NOMO-1 treated with dmso at 0.1 percent for 144 hours (cell line): ENCODE measurements around the gene CDKL1.
"Not testable (repeated sequence)": the region's sequence is repeated elsewhere in the genome, so short reads cannot be mapped to it uniquely, and the experiment has no call there.

ENCODE experiments used
- DNase-seq: peaks from one replicate; lab custom pipeline; 2025; ENCODE audit not compliant: unreplicated experiment; lab: John Stamatoyannopoulos, UW

Gene CDKL1

DNA sequence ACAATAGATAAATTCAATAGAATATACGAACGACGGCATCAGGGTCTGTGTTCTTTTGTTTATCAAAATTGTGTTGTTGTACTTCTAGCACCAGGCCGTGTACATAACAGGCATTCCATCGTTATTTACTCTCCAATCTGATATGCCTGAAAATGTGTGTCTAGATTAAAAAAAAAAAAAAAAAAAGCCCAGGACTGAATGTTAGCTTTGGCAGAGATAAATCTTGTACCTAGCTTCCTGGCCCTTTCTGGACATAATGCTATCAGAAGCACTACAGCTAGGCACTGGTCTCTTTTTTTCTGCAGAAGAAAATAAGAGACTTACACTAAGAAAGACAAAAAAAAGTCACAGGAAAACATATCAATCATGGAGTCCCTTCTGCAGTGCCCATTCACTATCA is 37.0 kb downstream of the CDKL1 start:
- no peak for DNase-seq

DNA sequence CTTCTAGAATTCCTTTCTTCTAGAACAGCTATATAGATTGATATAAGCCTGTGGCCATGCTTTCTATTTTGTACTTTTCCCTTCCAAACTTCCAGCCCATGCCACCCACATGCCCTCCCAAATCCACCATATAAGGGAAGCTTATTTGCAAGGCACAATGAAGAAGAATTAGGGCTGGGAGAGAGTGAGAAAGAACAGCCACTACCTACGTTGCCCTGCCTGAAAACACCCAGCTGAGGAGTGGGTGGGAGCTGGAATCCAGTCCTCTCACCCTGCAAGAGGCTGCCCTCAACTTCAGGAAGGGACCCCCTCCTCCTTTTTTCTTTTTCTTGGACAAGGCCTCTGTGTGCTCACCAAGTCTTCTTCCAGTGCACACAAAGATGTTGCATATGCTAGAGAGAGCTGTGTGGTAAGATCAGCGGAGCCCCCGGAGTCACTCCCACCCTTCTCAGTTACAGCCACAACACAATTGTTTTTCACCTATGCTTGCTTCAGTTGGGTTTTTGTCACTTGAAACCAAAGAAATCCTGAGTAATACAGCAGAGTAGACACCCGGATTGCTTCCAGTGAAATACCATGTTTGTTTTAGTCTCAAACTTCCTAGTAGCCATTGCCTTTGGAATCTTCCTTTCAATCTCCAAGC is 38.8 kb downstream of the CDKL1 start:
- no peak for DNase-seq

DNA sequence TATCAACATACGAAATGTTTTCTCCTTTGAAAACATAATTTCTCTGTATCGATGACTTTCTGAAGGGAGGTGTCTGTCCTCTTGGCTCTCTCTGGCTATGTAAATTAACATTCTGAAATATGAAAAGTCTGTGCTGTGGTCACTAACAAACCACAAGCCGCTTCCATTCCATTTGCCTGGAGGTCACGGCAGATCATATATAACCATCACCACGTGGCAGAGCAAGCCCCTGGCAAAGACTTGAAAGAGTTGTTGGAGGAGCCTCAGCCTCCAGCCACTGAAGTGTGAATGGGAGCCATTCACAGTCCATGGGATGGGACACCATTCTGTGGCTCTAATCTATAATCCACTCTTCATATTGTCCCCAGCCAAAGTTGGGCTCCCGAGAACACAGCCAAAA is 39.6 kb downstream of the CDKL1 start:
- DNase-seq, result no peak

DNA sequence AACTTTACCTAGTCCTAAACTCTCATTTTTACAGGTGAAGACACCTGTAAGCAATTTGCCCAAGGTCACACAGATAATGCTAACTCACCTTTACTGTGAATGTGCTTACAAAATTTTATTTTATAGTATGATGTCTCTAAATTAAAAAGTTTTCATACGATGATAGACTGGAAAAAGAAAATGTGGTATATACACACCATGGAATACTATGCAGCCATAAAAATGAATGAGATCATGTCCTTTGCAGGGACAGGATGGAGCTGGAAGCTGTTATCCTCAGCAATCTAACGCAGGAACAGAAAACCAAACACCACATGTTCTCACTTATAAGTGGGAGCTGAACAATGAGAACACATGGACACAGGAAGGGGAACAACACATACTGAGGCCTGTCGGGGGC is 40.4 kb downstream of the CDKL1 start:
- not testable (repeated sequence) for DNase-seq

DNA sequence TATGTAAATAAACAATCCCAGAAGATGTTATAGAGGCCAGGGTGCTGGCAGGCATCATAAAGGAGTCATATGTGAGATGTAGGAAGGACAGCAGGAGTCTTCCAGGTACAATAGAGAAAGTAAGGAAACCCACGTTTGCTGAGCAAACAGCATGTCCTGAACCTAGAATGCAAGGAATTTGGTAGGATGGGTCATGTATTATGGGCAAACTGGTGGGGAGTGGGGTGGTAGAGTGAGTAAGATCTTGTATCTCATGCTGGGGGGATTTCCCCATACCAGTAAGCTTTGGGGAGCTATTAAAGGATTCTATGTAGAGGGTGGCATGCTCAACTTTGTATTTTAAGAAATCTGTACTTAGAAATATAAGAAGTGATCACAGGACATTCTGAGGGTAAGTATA is 41.0 kb downstream of the CDKL1 start:
- no peak for DNase-seq

DNA sequence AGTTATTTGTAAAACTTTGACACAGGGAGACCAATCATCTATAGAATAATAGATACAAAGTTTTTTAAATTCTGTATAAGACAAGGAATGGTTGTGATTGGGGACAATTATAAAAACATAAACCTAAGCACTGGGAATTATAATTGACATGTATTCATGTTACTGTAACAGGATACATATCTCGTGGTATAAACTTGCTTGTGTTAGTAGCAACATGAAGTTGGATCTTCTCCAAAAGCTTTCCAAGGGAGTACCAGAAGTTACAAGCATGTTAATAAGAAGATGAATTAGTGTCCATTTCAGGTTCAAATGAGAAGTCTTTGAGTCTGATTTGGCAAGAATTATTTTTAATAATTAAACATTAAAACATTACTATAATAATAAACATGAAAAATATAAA is 42.2 kb downstream of the CDKL1 start:
- DNase-seq, result no peak

DNA sequence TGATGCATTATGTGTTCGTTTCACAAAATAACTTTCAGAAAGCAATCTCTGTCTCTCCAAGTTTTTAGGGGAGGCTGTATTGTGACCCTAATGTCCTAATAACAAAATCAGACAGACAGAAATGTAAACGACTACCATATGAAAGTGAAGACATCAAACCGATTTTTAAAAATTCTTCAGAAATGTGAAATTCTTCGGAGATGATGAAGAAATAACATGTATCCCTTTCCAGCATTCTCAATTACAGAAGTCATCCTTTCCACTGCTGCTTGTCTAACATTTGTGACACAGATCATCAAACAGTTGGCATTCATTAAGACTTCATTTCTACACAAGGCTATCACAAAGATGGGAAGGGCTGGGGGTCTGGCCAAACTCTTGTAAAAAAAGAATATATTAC is 43.6 kb downstream of the CDKL1 start:
- no peak for DNase-seq

DNA sequence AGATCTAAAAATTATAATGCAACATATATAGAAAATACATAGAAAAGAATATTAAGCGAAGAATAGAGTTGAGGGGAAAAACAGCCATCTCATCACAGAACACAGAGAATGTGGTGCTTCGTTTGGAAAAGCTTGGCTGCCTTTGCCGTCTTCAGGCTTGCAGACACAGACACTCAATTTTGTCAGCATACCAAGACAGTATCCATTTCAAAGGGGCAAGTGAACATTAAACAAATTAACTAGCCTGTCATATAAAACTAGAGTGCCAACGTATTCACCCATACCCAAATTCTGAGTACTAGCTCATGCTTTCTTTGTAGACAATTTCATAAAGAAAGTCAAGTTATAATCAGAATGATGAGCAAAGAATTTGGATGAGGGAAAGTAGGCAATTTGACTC is 44.1 kb downstream of the CDKL1 start:
- DNase-seq, result no peak

DNA sequence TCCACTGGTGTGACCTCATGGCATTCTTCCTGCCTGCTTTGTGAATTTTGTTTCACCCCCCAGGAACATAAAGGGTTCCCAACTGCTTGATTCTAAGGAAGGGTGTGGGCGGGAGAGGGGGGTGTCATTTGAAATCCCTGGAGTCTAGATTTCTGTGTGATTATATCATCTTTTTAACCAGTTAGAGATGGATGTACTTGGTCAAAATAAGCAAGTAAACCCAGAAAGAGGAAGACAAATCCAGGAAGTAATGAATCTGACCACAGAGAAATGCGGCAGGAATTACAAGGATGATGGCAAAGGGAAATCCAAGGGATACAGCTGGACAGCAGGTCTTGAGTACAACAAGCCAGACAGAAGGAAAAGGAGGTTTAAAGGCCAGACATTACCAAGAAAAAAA is 45.7 kb downstream of the CDKL1 start:
- DNase-seq, result no peak

DNA sequence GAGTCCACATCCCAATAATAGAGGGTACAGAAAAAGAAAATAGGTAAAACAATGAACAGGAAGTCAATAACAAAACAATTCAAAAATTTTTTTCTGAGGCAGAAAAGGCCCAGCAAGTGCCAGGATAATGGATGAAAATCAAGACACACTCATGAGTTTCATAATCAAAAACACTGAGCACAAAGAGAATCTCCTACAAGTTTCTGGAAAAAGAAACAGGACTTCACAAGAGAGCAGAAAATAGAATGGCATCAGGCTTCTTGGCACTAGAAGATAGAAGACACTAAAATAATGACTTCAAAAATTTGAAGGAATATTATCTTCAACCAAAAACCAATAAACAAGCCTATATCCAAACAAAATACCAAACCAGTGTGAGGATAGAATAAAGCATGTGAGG is 47.7 kb downstream of the CDKL1 start:
- DNase-seq, result no peak

DNA sequence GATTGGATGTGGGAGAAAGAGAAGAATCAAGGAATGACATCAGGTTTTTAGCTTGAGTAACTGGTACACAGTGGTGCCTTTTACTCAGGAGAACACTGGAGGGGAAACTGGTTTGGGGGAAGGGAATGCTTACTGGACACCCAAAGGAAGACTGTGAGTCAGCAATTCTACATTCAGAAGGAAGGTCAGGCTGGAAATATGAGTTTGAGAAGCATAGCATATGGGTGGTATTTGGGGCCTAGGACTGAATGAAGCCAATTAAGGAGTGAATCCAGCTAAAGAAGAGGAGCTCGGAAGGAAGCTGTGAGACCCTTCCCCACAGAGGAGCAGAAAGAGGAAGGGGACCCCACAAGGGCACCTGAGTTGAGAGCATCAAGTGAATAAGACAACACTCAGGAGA is 49.2 kb downstream of the CDKL1 start:
- DNase-seq, result no peak

DNA sequence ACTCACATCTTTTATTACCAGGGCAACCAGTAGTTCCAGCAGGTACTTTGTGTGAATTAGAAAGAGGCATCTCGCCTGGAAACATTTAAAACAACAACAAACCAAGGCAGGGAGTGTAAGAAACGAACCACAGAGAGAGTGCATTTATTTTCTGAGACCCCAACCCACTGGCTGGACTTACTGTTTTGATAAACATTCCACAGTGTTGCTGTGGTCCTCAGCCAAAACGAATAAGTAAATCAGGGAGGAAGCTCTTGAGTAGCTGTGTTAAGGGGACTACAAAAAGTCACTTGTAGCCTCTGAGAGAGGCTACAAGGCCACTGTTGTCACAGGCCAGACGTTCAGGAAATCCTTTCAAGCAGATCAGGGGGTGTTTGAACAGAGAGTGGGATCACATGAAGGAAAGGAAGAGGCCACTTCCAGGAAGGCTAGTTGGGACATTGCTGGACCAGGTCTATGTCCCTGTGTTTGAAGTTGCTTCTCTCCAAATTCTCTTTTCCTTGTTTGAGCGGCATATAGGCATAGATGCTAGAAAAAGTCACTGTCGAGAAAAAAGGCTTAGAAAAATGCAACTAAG is 50.7 kb downstream of the CDKL1 start:
- DNase-seq, result no peak

DNA sequence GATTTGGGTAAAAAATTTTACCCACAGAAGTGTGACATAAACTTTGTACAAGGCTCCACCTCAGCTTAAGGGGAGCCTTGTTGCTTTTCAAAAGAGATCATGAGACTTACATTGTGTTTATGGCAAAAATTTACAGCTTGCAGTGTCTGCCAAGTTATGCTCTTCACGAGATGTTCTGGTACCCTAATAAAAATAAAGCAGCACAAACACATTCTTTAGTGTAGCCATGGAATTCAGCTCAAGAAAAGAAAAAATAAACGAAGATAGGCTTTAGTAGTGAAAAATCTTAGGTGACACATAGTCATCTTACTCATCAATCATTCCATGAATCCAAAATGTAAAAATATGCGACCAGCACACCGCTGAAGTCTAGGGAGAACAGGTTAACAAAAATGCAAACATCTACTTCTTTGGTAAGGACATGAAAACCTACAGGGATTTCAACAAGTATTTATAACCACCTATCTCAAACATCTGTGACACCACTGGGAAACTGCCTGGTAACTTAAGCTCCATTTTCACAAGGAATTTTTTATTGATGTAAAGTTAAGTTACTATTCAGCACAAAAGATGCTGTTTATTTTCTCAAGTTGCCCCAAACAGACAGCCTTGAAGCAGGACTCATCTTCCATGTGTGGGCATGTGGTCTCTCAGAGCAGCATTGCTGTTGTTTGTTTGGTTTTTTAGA is 51.7 kb downstream of the CDKL1 start:
- no peak for DNase-seq

DNA sequence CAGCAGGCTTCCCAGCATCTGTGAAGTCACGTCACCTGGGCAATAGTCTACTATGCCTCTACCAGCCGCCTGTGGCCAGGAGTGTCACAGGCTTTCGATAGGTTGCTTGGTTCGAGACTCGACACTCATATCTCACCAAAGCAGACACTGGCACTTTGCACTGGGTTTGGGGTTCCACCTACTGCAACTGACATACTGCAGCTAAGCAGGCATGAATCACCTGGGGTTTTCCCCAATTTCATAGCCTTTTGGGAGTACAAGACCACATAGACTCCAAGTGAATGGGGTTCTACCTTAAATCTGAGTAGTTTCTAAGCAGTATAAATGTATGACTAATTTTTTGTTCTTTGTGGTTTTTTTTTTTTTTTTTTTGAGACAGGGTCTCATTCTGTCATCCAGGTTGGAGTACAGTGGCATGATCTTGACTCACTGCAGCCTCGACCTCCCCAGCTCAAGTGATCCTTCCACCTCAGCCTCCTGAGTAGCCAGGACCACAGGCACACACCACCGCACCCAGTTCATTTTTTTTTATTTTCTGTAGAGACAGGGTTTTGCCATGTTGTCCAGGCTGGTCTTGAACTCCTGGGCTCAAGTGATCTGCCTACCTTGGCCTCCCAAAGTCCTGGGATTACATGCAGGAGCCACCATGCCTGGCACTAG is 52.4 kb downstream of the CDKL1 start:
- no peak for DNase-seq

DNA sequence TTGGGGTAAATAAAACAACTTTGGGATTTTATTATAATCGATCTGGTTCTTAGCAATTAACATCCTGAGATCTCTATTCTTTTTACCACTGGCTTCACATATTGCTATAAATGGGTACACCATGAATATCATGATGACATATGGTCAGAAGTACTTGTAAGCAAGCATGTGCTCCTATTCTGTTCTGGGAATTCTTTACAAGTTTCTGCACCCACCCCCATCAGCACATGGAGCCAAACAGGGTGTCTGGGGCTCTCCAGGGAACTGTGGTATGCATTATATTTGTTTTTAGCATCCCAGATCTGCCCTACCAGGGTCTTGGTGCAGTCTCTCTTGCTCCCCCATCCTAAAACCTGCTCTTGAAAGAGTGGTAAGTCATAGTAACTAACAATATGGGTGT is 53.2 kb downstream of the CDKL1 start:
- DNase-seq, result no peak

DNA sequence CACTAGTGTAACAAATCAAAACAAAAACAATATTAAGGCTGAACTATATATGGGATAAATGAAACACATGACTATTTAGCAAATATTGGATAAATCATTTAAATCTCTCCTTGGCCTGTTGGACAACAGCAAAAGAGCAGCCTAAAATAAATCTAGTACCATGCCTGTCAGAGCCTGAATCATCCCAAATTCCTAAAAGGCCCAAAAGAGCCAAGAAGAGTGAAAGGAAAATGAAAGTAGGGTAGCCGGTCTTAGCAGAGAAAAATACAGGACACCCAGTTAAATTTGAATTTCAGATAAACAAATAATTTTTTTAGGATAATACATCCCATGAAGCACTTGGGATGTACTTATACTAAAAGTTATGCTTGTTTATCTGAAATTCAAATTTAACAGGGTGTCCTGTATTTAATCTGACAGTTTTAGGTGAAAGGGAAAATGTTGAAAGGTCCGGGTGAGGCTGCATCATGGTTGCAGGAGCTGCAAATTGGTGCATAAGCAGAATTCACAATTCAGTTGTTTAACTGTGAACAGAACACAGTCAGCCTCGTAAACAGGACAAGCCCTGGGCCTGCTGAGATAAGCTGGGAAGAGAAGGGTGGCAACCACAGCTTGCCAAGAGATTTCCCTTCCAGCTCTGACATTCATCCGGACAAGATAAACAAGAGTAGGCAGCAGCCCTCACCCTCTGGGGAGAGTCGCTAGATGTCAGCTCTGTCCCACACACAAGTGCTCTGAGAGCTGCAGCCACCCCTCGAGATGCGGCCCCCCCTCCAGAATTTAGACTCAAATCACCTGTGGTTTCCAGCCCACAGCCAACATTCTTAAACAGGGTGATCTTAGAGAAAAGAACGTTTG is 54.2 kb downstream of the CDKL1 start:
- no peak for DNase-seq

DNA sequence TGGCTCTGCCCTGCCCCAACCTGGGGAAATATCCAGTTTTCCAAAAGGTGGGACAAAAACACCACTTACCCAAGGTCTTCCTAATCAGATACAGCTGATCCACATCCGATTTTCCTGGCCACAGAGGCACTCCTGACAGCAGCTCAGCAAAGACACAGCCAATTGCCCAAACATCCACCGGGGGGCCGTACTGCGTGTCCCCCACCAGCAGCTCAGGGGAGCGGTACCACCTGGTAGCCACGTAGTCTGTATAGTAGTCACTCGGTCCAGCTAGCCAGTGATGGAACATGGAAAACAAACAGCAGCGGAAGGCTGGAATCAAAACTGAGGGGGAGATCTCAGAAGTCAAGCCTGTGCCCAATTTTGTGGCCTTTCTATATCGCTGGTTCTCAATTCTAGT is 55.7 kb downstream of the CDKL1 start:
- no peak for DNase-seq

DNA sequence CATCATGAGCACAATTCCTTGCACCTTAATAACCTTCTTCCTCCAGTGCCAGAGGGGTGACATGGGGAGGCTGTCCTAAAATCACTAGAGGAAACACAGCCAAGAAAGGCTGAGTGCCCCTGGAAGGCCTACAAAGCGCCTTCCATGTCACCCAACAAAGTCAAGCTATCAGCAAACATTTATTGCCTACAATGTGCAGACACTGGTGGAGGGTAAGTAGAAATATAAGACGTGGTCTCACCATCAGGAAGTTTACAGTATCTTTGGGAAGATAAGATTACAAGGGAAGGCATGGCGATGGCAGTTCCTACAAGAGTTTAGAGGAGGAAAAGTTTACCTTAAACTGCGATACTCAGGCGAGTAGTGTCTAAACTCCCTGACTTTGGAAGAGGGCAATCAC is 56.6 kb downstream of the CDKL1 start:
- DNase-seq, result no peak

DNA sequence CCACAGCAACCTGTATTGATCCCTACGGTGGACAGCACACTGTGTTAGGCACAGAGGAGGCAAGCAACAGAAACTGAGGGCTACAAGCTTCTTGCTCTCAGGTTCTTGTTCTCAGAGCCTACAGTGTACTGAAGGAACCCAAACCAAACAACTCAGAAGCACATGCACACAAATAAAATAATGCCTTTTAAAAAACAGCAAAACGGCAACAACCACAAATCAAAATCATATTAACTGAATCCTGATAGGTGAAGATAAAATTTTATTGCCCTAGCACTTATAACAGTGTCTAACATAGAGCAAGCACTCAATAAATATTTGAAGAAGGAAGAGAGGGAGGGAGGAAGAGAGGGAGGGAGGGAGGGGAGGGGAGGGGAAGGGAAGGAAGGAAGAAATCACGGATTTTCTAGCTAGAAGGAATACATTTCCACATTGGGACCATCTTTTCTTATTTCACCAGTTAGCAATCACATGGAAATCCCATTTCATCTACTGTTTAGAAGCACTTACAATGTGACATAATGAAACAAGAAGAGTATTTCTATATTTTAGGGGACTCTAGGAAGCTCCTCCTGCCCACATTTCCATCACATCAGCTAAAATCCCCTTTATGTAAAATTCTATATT is 57.4 kb downstream of the CDKL1 start:
- no peak for DNase-seq

DNA sequence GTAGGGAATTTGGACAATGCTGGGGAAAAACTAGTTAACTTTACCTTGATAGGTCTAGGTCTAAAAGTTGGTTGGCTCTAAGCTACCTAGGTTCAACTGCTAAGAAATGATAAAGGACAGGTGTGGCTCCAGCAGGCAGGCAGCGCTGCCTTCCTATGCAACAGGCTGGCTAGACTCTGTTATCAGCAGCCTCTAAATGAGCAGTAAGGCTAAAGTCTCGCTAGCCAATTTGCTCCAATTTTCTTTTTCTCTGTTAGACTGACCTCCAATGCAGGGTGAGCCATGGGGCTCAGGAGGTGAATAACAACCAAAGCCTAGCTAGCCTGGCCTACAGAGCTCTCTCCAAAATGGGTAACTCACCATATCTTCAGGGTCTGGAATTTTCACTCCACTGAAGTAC is 58.1 kb downstream of the CDKL1 start:
- DNase-seq, result no peak
